HG02759 (cell line): ENCODE measurements around the gene KLRG1.
A peak's percentile ranks its signal among the peaks of the same experiment; 100 is the strongest.

Experiments
- ATAC-seq: cut with Tn5 transposase; IDR thresholded peaks from one replicate; pipeline ENCODE4 v1.9.1; 2021; ENCODE audit warnings: mild to moderate bottlenecking, moderate library complexity; ENCODE audit not compliant: unreplicated experiment

The KLRG1 gene

GRCh38 chr12:8985213-8985754 lies 4.1 kb upstream of the KLRG1 start:
- no peak for ATAC-seq

DNA sequence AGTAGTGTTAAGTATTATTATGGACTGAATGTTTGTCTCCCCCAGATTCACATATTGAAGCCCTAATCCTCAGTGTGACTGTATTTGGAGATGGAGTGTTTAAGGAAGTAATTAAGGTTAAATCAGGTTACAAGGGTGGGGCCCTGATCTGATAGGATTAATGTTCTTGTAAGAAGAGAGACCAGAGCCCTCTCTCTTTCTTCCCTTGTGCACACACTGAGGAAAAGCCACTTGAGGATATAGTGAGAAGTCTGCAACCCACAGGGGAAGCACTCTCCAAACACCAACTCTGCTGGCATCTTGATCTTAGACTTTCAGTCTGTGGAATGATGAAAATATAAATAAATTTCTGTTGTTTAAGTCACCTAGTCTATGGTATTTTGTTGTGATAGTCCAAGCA lies 2.2 kb upstream of the KLRG1 start:
- ATAC-seq: no peak

GRCh38 chr12:8987685-8988084 lies 1.7 kb upstream of the KLRG1 start:
- ATAC-seq: no peak

GRCh38 chr12:8991371-8992345 lies 2.3 kb downstream of the KLRG1 start:
- ATAC-seq: no peak

DNA sequence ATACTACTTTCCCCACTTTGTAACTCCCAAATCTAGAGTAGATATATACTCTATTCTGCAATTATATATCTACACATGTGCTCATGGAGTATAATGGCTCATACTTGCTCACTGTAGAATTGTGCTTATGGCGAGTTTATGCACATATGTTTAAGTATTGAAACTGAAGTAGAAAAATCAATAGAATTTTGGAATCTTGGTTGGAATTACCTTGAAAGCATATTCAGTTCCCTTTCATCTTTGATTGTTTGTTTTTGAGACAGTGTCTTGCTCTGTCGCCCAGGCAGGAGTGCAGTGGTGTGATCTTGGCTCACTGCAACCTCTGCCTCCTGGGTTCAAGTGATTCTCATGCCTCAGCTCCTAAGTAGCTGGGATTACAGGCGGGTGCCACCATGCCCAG lies 4.5 kb downstream of the KLRG1 start:
- no peak for ATAC-seq

GRCh38 chr12:8995021-8995775 lies 5.9 kb downstream of the KLRG1 start:
- ATAC-seq: no peak

DNA sequence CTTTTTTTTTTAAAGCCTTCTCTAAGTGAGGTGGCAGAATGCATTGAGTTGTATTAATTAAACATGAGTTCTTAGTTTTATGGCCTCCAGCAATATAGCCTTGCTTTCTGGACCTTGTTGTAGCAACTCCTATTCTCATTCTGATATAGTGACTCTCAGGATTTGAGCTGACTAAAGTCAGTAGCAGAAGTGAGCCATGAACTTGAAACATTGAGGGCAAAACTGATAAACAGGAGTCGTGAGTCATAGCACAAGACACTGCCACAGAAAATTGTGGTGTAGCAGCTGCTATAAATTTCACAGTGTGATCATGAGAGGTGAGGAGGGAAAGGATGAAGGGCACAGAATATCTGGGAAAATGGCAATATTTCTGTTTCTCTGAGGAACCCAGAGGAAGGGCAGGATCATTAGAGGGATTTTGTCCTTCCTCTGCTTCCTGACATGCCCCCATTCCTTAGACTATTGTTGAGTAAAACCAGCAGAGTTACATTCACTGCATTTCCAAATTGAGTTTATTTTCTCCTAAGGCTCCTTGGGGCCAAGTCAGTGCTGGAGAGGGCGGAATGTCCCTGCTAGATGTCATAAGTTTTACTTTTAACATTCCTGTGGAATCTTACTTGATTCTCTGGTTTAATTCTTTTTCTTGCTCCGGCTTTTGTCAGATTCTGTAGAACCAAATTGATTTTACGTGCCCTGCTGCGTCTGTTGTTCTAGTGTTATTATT lies 7.5 kb downstream of the KLRG1 start:
- ATAC-seq: peak; percentile 97

GRCh38 chr12:9001233-9001632 lies 11.9 kb downstream of the KLRG1 start:
- ATAC-seq: no peak

DNA sequence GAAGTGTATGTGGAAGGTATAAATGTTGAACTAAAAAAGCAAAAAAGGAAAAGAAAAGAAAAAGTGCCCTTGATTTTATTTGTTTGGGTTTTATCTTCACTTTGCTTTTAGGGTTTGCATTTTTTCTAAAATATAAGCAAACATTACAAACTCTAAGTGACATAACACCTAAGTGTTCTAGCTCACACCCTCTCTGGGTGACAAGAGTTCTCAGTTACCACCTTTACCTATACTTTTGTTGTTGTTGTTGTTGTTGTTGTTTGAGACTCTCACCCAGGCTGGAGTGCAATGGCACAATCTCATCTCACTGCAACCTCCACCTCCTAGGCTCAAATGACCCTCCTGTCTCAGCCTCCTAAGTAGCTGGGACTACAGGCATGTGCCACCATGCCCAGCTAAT lies 13.0 kb downstream of the KLRG1 start:
- ATAC-seq: no peak

DNA sequence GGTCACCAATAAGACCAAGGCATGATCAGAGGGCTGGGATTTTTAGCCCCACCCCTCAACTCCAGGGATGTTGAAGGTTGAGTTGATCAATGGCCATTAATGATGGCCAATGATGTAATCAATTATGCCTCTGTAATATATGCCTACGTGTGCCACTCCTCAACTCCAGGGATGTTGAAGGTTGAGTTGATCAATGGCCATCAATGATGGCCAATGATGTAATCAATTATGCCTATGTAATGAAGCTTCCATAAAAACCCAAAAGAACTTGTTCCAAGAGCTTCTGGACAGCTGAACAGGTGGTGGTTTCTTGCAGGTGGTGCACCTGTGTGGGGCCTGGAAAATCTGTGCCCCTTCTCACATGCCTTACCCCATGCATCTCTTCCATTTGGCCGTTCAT lies 33.2 kb downstream of the KLRG1 start:
- no peak for ATAC-seq

DNA sequence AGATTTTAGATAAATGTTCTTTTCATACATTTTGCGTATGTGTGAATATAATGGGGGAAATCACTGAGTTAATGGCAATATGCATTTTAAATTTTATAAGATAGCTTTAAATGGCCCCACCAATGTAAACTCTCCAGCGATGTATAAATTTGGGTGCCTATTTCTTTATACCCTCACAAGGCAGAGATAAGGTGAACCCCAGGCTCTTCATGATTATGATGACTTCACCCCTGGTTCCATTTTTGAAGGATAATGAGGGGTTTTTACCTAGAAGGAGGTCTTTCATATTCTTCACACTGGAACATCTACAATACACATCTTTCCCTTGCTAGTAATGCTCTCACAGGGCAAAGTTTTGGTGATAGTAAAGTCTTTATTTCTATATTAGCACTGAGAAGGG lies 35.2 kb downstream of the KLRG1 start:
- no peak for ATAC-seq

- ATAC-seq: no peak
These were observed 38.1 kb downstream of the KLRG1 start for GRCh38 chr12:9027161-9028059.

DNA sequence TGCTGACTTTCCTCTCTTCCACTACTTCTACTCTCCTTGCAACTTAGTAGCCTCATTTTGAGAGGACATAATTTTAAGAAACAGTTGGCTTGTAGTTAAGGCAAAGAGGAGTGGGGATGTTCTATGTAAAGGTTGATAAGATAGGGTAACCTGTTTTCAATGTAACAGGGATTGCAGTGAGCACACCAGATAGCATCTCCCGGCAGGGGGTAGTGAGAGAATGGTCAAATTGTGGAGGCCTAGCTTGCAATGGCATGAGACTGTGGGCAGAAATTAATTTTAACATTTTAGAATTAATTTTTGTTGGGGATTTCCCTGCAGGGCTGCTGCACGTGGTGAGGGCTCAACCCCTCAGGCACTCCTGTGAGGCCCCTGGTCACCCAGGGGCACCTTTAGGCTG lies 41.4 kb downstream of the KLRG1 start:
- ATAC-seq: no peak

- ATAC-seq: no peak
These were observed 43.0 kb downstream of the KLRG1 start for GRCh38 chr12:9032202-9032964.

GRCh38 chr12:9033265-9033887 lies 44.0 kb downstream of the KLRG1 start:
- no peak for ATAC-seq

GRCh38 chr12:9034095-9034494 lies 44.7 kb downstream of the KLRG1 start:
- no peak for ATAC-seq

DNA sequence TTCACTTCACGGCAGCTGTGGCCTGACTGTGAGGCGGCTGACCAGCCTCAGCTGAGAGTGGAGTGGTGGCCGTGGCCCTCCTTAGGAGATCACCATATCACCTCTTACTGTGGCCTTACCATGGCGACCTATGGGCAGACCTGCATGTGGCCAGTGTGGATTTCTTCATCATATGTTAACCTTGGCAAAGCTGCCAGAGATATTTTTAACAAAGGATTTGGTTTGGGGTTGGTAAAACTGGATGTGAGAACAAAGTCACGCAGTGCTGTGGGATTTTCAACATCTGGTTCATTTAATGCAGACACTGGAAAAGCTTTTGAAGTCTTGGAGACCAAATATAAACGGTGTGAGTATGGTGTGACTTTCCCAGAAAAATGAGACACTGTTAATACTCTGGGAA lies 46.9 kb downstream of the KLRG1 start:
- ATAC-seq: no peak

GRCh38 chr12:9037431-9037830 lies 48.1 kb downstream of the KLRG1 start:
- no peak for ATAC-seq

GRCh38 chr12:9039397-9039977 lies 50.1 kb downstream of the KLRG1 start:
- ATAC-seq: no peak
